Activated CD4-positive, alpha-beta T cell treated with anti-CD3 and anti-CD28 coated beads, Interleukin-2, amount 10 ng/mL, durations not matched to agents 7 days and 5 days (primary cell): ENCODE measurements around the gene PTPRU. TPM values are rescaled to one million over a fixed set of nuclear protein-coding genes. Genes with fewer than 3 reads are reported as not detected.

Experiments
- CTCF ChIA-PET: fragments of 350-600 bp; sonication (Branson Sonifier 250); formaldehyde crosslinking; loops from one replicate; lab custom pipeline; 2021; ENCODE audit warnings: antibody characterized with exemption; lab: Charles Lee
- POLR2A ChIA-PET: fragments of 350-600 bp; sonication (Branson Sonifier 250); formaldehyde crosslinking; loops from one replicate; lab custom pipeline; 2021; ENCODE audit warnings: antibody characterized with exemption; lab: Charles Lee
- DNase-seq: peaks from one replicate; pipeline ENCODE4 v3.0.0-alpha.2; 2020
- H3K27ac Mint-ChIP-seq: one replicate; pipeline ENCODE4 v1.8.0; 2021; ENCODE audit warnings: mild to moderate bottlenecking, moderate library complexity, mixed read lengths
- H3K27me3 Mint-ChIP-seq: one replicate; pipeline ENCODE4 v1.8.0; 2021; ENCODE audit warnings: mixed read lengths
- H3K36me3 Mint-ChIP-seq: one replicate; pipeline ENCODE4 v1.8.0; 2021; ENCODE audit warnings: low read depth, mixed read lengths
- H3K4me1 Mint-ChIP-seq: one replicate; pipeline ENCODE4 v1.8.0; 2021; ENCODE audit warnings: mixed read lengths
- H3K4me3 Mint-ChIP-seq: one replicate; pipeline ENCODE4 v1.8.0; 2021; ENCODE audit warnings: mild to moderate bottlenecking, moderate library complexity, mixed read lengths
- H3K9me3 Mint-ChIP-seq: one replicate; pipeline ENCODE4 v1.8.0; 2021; ENCODE audit warnings: mixed read lengths
- total RNA-seq, 2 experiments: library from RNA; stranded (reverse); gene quantifications; one replicate each; pipeline ENCODE4 v1.2.3, GENCODE V29; 2021

The PTPRU gene
- total RNA-seq, 2 experiments from 2014 or later: 0.22 to 0.31 TPM

GRCh38 chr1:29332204-29332603 is 95.9 kb downstream of the PTPRU start:
- peaks cover 16% of the 10 kb centered on the region for H3K27me3 Mint-ChIP-seq
- ChIA-PET POLR2A (no interaction called here), CTCF (interaction anchor here (0.6 kb wide), 1 partner anchor 482 kb away, joined by 4 read pairs; no protein-coding TSS in a partner anchor)
- H3K4me1 Mint-ChIP-seq: no peaks in the 10 kb centered on the region
- H3K27ac Mint-ChIP-seq: no peak overlapping the region
- peak; percentile 26 for DNase-seq
- no peak overlapping the region for H3K4me3 Mint-ChIP-seq
- no peaks in the 10 kb centered on the region for H3K9me3 Mint-ChIP-seq
- H3K36me3 Mint-ChIP-seq: no peaks in the 10 kb centered on the region

DNA sequence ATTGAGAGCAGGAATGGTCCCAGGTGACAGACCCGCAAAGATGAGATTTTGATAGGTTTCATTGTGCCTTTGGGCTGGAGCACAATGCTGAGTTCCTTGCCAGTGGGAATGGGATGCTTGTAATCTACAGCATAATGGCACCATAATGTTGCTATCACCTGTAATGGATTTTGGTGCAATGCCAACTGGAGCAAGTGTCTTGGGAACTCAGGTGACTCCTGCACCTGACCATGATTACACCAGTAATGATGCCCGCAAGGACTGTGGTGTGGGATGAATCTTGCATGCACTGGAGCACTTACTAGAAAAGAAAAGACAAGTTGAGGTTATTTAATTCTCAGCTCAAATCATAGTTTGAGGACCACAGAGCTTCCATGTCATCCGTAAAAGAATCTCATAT is 96.7 kb downstream of the PTPRU start:
- POLR2A ChIA-PET: no interaction called here
- no peaks in the 10 kb centered on the region for H3K9me3 Mint-ChIP-seq
- no peak for DNase-seq
- no peaks in the 10 kb centered on the region for H3K4me1 Mint-ChIP-seq
- CTCF ChIA-PET: interaction anchor here (0.9 kb wide), 1 partner anchor 10 kb away, joined by 3 read pairs; no protein-coding TSS in a partner anchor
- H3K27ac Mint-ChIP-seq: no peak overlapping the region
- H3K36me3 Mint-ChIP-seq: no peaks in the 10 kb centered on the region
- no peak overlapping the region for H3K4me3 Mint-ChIP-seq
- H3K27me3 Mint-ChIP-seq: peaks cover 16% of the 10 kb centered on the region

- no peaks in the 10 kb centered on the region for H3K9me3 Mint-ChIP-seq
- CTCF ChIA-PET: no interaction called here
Observed at GRCh38 chr1:29335573-29335972, 99.3 kb downstream of the PTPRU start.

GRCh38 chr1:29338908-29339575 is 102.7 kb downstream of the PTPRU start:
- Mint-ChIP-seq H3K4me3 (no peak overlapping the region), H3K4me1 (no peaks in the 10 kb centered on the region), H3K36me3 (no peaks in the 10 kb centered on the region), H3K27me3 (peaks cover 21% of the 10 kb centered on the region), H3K9me3 (no peaks in the 10 kb centered on the region), H3K27ac (no peak overlapping the region)
- ChIA-PET POLR2A (no interaction called here), CTCF (interaction anchor here (0.5 kb wide), 1 partner anchor 318 kb away, joined by 3 read pairs; no protein-coding TSS in a partner anchor)
- no peak for DNase-seq

More at GRCh38 chr1:29335573-29335972, 99.3 kb downstream of the PTPRU start:
- Mint-ChIP-seq H3K36me3 (no peaks in the 10 kb centered on the region), H3K4me1 (no peaks in the 10 kb centered on the region), H3K27ac (no peak overlapping the region), H3K27me3 (peaks cover 18% of the 10 kb centered on the region), H3K4me3 (no peak overlapping the region)
- no peak for DNase-seq
- POLR2A ChIA-PET: no interaction called here

DNA sequence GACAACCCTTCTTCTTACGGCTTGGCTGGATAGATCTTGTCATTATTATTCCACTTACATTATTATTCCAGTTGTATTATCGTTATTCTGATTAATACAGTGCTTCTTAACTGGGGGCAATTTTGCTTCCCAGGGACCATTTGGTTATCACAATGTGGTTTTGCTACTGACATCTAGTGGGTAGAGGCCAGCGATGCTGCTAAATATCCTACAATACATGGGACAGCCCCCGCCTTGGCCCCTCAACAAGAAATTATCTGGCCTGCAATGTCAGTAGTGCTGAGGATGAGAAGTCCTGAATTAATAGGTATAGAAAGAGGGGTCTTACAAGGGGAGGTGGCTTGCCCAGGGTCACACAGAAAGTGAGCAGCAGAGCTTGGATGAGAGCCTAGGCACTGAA is 105.6 kb downstream of the PTPRU start:
- ChIA-PET CTCF (no interaction called here), POLR2A (no interaction called here)
- no peaks in the 10 kb centered on the region for H3K9me3 Mint-ChIP-seq
- H3K4me1 Mint-ChIP-seq: no peaks in the 10 kb centered on the region
- H3K27me3 Mint-ChIP-seq: peaks cover 25% of the 10 kb centered on the region
- DNase-seq: no peak
- no peak overlapping the region for H3K4me3 Mint-ChIP-seq
- no peaks in the 10 kb centered on the region for H3K36me3 Mint-ChIP-seq
- no peak overlapping the region for H3K27ac Mint-ChIP-seq

DNA sequence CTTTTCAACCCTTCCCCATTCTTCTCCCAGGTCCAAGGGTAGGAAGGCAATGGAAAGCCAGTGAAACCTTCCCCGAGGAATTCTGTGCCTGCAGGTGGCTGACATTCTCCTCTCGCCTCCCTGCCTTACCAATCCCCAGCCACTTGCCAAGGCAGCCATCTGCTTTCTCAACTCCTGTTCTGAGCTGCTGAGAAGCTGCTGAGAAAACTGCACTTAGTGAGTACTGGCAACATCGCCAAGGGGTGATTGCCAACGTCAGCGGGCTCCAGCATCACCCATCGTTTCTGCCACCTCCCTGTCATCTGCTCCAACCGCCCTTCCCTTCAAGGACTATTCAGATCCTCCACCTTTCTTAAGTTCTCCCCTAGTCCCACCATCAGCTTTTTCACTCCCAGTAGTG is 106.0 kb downstream of the PTPRU start:
- ChIA-PET POLR2A (no interaction called here), CTCF (no interaction called here)
- Mint-ChIP-seq H3K36me3 (no peaks in the 10 kb centered on the region), H3K4me3 (no peak overlapping the region), H3K27me3 (peaks cover 24% of the 10 kb centered on the region), H3K9me3 (no peaks in the 10 kb centered on the region), H3K27ac (no peak overlapping the region), H3K4me1 (no peaks in the 10 kb centered on the region)
- no peak for DNase-seq

DNA sequence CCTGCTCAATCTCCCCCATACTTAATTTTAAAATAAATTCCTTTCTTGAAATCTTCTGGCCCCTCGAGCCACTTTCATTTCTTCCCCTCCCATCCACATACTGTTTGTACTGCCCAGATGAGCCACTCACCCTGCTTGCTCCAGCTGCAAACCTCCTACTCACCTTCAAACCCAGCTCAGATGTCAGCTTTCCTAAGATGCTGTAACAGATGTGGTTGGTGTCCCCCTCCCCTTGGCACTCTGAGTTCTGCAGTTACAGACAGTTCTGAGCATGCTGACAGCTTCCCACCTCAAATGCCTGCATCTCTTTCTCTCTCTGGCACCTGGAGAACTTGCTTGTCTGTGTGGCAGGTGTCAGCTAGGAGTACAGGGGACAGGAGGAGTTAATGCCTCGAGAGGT is 106.7 kb downstream of the PTPRU start:
- POLR2A ChIA-PET: no interaction called here
- H3K9me3 Mint-ChIP-seq: no peaks in the 10 kb centered on the region
- no peak for DNase-seq
- no peak overlapping the region for H3K4me3 Mint-ChIP-seq
- CTCF ChIA-PET: no interaction called here
- H3K27ac Mint-ChIP-seq: no peak overlapping the region
- no peaks in the 10 kb centered on the region for H3K4me1 Mint-ChIP-seq
- H3K27me3 Mint-ChIP-seq: peaks cover 27% of the 10 kb centered on the region
- no peaks in the 10 kb centered on the region for H3K36me3 Mint-ChIP-seq

- Mint-ChIP-seq H3K4me3 (no peak overlapping the region), H3K27ac (no peak overlapping the region), H3K36me3 (no peaks in the 10 kb centered on the region), H3K4me1 (no peaks in the 10 kb centered on the region), H3K9me3 (no peaks in the 10 kb centered on the region), H3K27me3 (peaks cover 28% of the 10 kb centered on the region)
- no peak for DNase-seq
- POLR2A ChIA-PET: no interaction called here
- CTCF ChIA-PET: no interaction called here
Observed at GRCh38 chr1:29343476-29343875, 107.2 kb downstream of the PTPRU start.

DNA sequence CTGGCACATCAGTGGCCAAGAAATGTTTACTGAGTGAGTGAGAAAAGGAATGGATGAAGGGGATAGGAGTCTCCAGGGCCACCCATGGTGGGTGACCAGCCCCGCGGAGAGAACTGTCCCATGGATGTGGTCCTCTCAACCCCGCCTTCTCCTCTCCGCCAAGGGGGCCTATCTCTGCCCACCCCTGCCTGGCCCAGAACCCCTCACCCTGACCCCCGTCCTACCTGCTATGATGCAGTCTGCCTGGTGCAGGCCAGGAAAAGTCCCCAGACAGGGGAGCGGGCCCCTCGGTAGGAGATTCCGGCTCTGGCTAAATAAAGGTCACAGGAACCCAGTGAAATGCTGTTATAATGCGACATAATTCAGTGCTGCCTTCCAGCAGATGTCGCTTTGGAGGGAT is 107.6 kb downstream of the PTPRU start:
- ChIA-PET CTCF (no interaction called here), POLR2A (no interaction called here)
- DNase-seq: no peak
- H3K4me3 Mint-ChIP-seq: no peak overlapping the region
- no peaks in the 10 kb centered on the region for H3K36me3 Mint-ChIP-seq
- no peaks in the 10 kb centered on the region for H3K9me3 Mint-ChIP-seq
- H3K4me1 Mint-ChIP-seq: no peaks in the 10 kb centered on the region
- H3K27ac Mint-ChIP-seq: no peak overlapping the region
- H3K27me3 Mint-ChIP-seq: peaks cover 27% of the 10 kb centered on the region

- Mint-ChIP-seq H3K27me3 (peaks cover 26% of the 10 kb centered on the region), H3K27ac (no peak overlapping the region), H3K4me3 (no peak overlapping the region), H3K36me3 (no peaks in the 10 kb centered on the region), H3K4me1 (no peaks in the 10 kb centered on the region), H3K9me3 (no peaks in the 10 kb centered on the region)
- CTCF ChIA-PET: interaction anchor here (0.6 kb wide), 1 partner anchor 615 kb away, joined by 3 read pairs; no protein-coding TSS in a partner anchor
- POLR2A ChIA-PET: no interaction called here
- no peak for DNase-seq
Observed at GRCh38 chr1:29344336-29344735, 108.0 kb downstream of the PTPRU start.

GRCh38 chr1:29346576-29346975 is 110.3 kb downstream of the PTPRU start:
- no peak for DNase-seq
- no peak overlapping the region for H3K27ac Mint-ChIP-seq
- H3K9me3 Mint-ChIP-seq: no peaks in the 10 kb centered on the region
- H3K4me1 Mint-ChIP-seq: no peaks in the 10 kb centered on the region
- POLR2A ChIA-PET: no interaction called here
- CTCF ChIA-PET: interaction anchor here (0.6 kb wide), 1 partner anchor 1751 kb away, joined by 4 read pairs; no protein-coding TSS in a partner anchor
- H3K4me3 Mint-ChIP-seq: no peak overlapping the region
- peaks cover 27% of the 10 kb centered on the region for H3K27me3 Mint-ChIP-seq
- H3K36me3 Mint-ChIP-seq: no peaks in the 10 kb centered on the region

- CTCF ChIA-PET: no interaction called here
- DNase-seq: no peak
- Mint-ChIP-seq H3K4me1 (no peaks in the 10 kb centered on the region), H3K36me3 (no peaks in the 10 kb centered on the region), H3K27ac (no peak overlapping the region), H3K4me3 (no peak overlapping the region), H3K9me3 (no peaks in the 10 kb centered on the region), H3K27me3 (peaks cover 16% of the 10 kb centered on the region)
- POLR2A ChIA-PET: no interaction called here
Observed at GRCh38 chr1:29349871-29350491, 113.7 kb downstream of the PTPRU start.

DNA sequence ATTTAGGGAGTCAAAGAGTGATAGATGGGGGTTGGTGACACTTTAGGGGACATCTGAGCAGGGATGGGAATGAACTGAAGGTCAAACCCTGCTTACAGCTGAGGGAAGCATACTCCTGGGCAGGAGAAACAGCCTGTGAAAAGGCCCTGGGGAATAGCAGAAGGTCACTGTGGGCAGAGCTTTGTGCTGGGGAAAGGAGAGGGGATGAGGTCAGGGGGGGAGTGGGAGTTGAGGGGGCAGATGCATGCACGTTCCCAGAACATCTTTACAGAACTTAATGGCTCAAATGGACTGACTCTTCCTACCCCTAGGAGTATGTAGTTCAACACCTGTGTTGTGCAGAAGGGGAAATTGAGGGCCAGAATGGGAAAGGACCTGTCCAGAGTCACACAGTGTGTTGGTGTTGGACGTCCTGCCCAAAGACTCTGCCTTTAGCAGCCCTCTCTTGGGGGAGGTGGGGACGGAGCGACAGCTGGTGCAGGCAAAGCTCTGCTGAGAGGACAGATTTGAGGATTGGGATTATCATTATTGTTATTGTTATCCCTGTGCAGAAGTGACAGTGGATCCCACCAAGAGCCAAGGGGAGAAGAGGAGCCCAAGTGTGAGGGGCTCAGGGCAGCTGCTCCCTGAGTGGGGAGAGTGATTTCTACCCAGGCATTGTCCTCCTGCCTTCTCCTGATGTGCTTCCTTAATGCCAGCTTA is 116.5 kb downstream of the PTPRU start:
- CTCF ChIA-PET: no interaction called here
- H3K36me3 Mint-ChIP-seq: no peaks in the 10 kb centered on the region
- H3K9me3 Mint-ChIP-seq: no peaks in the 10 kb centered on the region
- peaks cover 8% of the 10 kb centered on the region for H3K27me3 Mint-ChIP-seq
- DNase-seq: no peak
- H3K27ac Mint-ChIP-seq: no peak overlapping the region
- peaks cover 2% of the 10 kb centered on the region for H3K4me1 Mint-ChIP-seq
- POLR2A ChIA-PET: no interaction called here
- no peak overlapping the region for H3K4me3 Mint-ChIP-seq
